ENCODE measurements around the gene LRP2.
A peak's percentile ranks its signal among the peaks of the same experiment; 100 is the strongest.

The LRP2 gene

GRCh38 chr2:169351725-169352124 lies 10.6 kb downstream of the LRP2 start (continued):
- TF ChIP-seq, protein P1, sequence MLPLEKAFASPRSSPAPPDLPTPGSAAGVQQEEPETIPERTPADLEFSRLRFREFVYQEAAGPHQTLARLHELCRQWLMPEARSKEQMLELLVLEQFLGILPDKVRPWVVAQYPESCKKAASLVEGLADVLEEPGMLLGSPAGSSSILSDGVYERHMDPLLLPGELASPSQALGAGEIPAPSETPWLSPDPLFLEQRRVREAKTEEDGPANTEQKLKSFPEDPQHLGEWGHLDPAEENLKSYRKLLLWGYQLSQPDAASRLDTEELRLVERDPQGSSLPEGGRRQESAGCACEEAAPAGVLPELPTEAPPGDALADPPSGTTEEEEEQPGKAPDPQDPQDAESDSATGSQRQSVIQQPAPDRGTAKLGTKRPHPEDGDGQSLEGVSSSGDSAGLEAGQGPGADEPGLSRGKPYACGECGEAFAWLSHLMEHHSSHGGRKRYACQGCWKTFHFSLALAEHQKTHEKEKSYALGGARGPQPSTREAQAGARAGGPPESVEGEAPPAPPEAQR (tag by site-specific recombination; IDR thresholded peaks at IDR 0.05), result no peak
- TF ChIP-seq GFI1B (tag by site-specific recombination; IDR thresholded peaks at IDR 0.05), result peak; percentile 49; the same call in 1 of the 2 replicates

- CTCF ChIA-PET, result no interaction called here
- POLR2A ChIA-PET, result no interaction called here
- Histone ChIP-seq H3K4me3 (ENCODE audit: low read depth, low read length) (no peak overlapping the region), H3K36me3 (ENCODE audit: control insufficient read depth in 2 of 2, insufficient read depth in 1 of 2, low read length in 2 of 2) (no peaks in the 10 kb centered on the region), H3K4me1 (ENCODE audit: control insufficient read depth, insufficient read depth, low read length) (peaks cover 14% of the 10 kb centered on the region), H3K27ac (ENCODE audit: extremely low read depth, low read depth, low read length) (no peak overlapping the region), H3K9me3 (ENCODE audit: control insufficient read depth, insufficient read depth, low read depth, low read length) (no peaks in the 10 kb centered on the region)
- TF ChIP-seq ZNF639 (tag by site-specific recombination; IDR thresholded peaks at IDR 0.05), result no peak
- no peak for TF ChIP-seq ELK4 (IDR thresholded peaks at IDR 0.05; ENCODE audit: borderline replicate concordance, low read depth, low read length)
- no peak for TF ChIP-seq KLF10 (tag by site-specific recombination; IDR thresholded peaks at IDR 0.05)
Measured at GRCh38 chr2:169349535-169349934, 12.8 kb downstream of the LRP2 start.

- H3K9me3 ChIP-seq (ENCODE audit: control insufficient read depth, insufficient read depth, low read depth, low read length), result no peaks in the 10 kb centered on the region
- H3K4me3 ChIP-seq (ENCODE audit: low read depth, low read length), result no peak overlapping the region
- POLR2A ChIA-PET, result no interaction called here
- H3K27ac ChIP-seq (ENCODE audit: extremely low read depth, low read depth, low read length), result no peak overlapping the region
- peaks cover 15% of the 10 kb centered on the region for H3K4me1 ChIP-seq (ENCODE audit: control insufficient read depth, insufficient read depth, low read length)
- CTCF ChIA-PET, result interaction anchor here (0.6 kb wide), 1 partner anchor 128 kb away, joined by 3 read pairs; no protein-coding TSS in a partner anchor
- no peaks in the 10 kb centered on the region for H3K36me3 ChIP-seq (ENCODE audit: control insufficient read depth in 2 of 2, insufficient read depth in 1 of 2, low read length in 2 of 2)
- TF ChIP-seq ZNF629 (tag by site-specific recombination; IDR thresholded peaks at IDR 0.05) (no peak), ZNF223 (tag by site-specific recombination; IDR thresholded peaks at IDR 0.05) (no peak), ZNF416 (tag by site-specific recombination; IDR thresholded peaks at IDR 0.05) (no peak)
- TF ChIP-seq, protein P2, sequence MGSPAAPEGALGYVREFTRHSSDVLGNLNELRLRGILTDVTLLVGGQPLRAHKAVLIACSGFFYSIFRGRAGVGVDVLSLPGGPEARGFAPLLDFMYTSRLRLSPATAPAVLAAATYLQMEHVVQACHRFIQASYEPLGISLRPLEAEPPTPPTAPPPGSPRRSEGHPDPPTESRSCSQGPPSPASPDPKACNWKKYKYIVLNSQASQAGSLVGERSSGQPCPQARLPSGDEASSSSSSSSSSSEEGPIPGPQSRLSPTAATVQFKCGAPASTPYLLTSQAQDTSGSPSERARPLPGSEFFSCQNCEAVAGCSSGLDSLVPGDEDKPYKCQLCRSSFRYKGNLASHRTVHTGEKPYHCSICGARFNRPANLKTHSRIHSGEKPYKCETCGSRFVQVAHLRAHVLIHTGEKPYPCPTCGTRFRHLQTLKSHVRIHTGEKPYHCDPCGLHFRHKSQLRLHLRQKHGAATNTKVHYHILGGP (tag by site-specific recombination; IDR thresholded peaks at IDR 0.05), result no peak
- TF ChIP-seq, protein P3, sequence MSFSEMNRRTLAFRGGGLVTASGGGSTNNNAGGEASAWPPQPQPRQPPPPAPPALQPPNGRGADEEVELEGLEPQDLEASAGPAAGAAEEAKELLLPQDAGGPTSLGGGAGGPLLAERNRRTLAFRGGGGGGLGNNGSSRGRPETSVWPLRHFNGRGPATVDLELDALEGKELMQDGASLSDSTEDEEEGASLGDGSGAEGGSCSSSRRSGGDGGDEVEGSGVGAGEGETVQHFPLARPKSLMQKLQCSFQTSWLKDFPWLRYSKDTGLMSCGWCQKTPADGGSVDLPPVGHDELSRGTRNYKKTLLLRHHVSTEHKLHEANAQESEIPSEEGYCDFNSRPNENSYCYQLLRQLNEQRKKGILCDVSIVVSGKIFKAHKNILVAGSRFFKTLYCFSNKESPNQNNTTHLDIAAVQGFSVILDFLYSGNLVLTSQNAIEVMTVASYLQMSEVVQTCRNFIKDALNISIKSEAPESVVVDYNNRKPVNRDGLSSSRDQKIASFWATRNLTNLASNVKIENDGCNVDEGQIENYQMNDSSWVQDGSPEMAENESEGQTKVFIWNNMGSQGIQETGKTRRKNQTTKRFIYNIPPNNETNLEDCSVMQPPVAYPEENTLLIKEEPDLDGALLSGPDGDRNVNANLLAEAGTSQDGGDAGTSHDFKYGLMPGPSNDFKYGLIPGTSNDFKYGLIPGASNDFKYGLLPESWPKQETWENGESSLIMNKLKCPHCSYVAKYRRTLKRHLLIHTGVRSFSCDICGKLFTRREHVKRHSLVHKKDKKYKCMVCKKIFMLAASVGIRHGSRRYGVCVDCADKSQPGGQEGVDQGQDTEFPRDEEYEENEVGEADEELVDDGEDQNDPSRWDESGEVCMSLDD (tag by site-specific recombination; IDR thresholded peaks at IDR 0.05), result no peak
Measured at GRCh38 chr2:169348321-169349024, 13.9 kb downstream of the LRP2 start.

Measured in HEK293 (cell line).